M059J (cell line): Measurements from ENCODE around the gene PTGIR. TPM values are rescaled to one million over a fixed set of nuclear protein-coding genes. Genes with fewer than 3 reads are reported as not detected.
"Not testable (repeated sequence)": the region's sequence is repeated elsewhere in the genome, so short reads cannot be mapped to it uniquely, and the experiment has no call there.

Experiments used
- DNase-seq: peaks from one replicate; pipeline ENCODE4 v3.0.0-alpha.2; 2012; ENCODE audit warnings: low read depth
- total RNA-seq: library from RNA; depleted of rRNA; stranded (reverse); fragments of >200 nt; shearing (Covaris generic); gene quantifications from 2 replicates; pipeline ENCODE4 v1.2.3, GENCODE V29; 2014

PTGIR gene
- total RNA-seq, 1 experiment from 2014 or later: 0.17 TPM

- peak; percentile 68 for DNase-seq
These were observed 14.7 kb upstream of the PTGIR start for GRCh38 chr19:46639358-46640182.

DNA sequence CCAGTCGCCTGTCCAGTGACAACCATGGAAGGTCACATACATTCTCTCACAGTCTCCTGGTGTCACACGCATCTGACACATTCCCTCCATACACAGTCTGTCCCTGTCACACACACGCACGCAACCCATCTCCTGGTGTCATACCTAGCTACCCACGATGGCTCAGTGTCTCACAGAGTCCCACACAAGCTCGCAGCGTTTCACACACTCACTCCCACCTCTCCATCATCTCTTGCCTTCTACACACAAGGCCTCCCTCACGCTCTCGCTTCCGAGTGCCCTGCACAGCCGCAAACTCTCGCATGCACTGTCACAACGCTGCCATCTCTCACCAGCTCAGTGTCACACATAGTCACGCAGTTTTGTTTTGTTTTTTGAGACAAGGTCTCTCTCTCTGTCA is 12.3 kb upstream of the PTGIR start:
- DNase-seq: no peak

GRCh38 chr19:46635920-46636761 is 11.3 kb upstream of the PTGIR start, which contains the start of gene GNG8:
Gene GNG8 (minus strand): TSS chr19:46636202. CDS start chr19:46634682, 1,520 bp downstream.
- no peak for DNase-seq

- no peak for DNase-seq
These were observed 9.8 kb upstream of the PTGIR start for GRCh38 chr19:46634656-46635218.

DNA sequence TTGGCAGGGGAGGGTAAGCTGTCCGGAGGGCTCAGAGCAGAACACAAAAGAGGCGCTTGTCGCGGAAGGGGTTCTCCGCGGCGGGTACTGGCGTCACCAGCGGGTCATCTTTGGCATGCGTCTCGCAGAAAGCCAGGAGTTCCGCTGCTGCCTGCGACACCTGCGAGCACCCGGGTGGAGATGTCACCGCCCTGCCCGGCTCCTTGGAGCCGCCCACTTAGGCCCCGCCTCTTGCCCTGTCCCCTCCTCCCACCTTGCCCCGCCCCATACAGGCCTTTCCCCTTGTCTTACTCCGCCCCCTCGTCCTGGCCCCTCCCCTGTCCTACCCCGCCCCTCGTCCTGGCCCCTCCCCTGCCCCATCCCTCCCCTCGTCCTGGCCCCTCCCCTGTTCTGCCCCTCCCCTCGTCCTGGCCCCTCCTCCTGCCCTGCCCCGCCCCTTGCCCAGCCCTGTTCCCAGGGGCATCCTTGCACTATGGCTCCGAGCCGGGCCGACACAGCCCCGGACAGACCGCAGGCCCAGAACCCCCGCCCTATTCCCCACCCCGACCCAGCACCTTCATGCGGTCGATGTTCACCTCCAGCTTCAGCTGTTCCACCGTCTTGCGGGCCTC is 9.3 kb upstream of the PTGIR start:
- peak; percentile 72 for DNase-seq

DNA sequence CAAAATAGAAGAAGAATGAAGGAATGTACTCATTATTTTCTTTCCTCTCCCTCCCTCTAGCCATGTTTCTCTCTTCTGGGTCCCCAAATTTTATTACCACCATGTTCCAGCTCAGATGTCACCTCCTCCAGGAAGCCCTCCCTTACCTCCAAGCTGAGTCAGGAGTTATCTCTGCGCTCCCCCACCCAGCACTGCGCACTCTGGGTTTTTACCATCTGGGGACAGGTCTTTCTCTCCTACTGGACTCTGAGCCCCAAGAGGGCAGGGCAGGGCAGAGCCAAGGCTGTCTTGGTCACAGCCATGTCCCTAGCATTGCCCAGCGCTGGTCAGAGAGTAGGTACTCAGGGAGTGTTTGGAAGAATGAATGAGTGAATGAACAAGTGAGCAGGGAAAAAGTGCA is 8.2 kb upstream of the PTGIR start:
- DNase-seq: no peak

GRCh38 chr19:46631481-46631880 is 6.6 kb upstream of the PTGIR start:
- no peak for DNase-seq

DNA sequence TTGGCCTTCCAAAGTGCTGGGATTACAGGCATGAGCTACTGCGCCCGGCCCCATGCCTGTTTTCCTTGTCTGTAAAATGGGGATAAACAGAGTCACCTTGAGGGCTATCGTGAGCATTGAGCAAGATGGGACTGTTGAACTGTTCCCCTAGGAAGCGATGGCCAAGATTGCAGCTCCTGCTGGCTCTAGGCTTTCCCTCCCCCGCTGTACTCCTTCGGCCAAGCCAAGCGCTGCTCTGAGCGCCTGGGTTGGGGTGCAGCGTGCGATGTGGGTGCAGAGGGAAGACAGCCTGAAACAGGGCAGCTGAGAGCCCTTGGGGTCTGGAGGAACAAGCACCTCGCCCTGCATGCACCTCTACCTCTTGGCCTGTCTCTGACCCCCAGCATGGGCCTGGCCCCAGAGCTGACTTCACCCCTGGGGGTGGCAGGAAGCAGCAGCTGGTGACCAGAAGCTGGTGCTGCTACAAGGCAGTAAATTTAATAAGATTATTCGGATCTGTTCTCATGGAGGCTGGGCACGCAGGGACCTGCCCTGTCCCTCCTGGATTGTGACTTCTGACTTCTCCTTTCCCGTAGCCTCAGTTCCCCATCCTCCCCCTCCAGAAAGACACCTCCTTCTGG is 5.8 kb upstream of the PTGIR start:
- no peak for DNase-seq

GRCh38 chr19:46629546-46630025 is 4.7 kb upstream of the PTGIR start:
- DNase-seq: no peak

DNA sequence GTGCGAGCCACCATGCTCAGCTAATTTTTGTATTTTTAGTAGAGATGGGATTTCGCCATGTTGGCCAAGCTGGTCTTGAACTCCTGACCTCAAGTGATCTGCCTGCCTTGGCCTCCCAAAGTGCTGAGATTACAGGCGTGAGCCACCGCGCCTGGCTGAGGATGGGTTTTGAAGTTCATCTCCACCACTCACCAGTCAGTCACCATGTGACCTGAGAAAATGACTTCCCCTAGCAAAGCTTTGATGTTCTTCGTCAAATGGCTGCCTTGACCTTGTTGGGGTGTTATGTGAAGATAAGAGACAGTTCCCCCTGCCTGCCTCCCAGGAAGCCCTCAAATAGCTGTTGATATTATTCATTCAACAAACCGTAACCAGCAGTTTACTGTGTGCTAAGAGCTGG is 4.1 kb upstream of the PTGIR start:
- not testable (repeated sequence) for DNase-seq

DNA sequence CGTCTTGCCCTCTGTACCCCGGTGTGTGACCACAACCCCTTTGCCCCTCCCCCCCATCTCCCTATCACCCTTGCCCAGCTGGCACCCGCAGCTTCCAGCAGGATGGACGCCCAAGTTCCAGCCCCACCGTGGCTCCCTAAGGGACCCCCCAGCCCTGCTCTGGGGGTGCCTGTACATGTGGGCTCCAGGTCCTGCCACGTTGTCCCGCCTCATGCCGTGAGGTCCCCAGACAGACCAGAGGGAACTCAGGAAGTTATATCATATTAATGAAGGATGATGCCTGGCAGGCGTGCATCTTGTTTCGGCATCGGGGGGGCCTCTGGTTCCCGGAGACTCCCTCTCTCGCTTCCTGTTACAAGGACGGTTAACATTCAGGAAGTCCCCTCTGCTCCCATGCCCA is 1.6 kb upstream of the PTGIR start:
- DNase-seq: no peak

GRCh38 chr19:46625731-46626130 is 842 bp upstream of the PTGIR start:
- DNase-seq: no peak

DNA sequence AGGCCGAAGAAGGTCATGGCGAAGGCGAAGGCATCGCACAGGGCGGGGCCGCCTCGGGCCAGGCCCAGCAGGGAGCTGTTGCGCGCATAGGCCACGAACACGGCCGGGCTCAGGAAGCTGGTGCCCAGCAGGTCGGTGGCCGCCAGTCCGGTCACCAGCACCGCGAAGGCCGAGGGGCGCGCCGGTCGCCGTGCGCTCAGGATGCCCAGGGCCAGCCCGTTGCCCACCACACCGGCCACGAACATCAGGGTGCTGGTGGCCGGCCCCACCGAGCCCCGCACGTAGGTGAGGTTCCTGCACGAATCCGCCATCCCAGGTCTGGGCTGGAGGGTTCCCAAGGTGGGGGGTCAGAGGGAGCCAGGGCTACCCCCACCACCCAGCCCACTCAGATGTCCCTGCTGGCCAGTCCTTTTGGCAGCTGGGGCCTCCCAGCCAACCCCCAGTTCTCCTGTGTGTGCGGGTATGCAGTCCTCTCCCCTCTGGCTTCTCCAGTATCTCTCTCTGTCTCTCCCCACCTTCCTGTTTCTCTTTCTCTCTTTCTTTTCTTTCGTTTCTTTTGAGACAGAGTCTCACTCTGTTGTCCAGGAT is 880 bp downstream of the PTGIR start:
- DNase-seq: no peak

GRCh38 chr19:46622118-46622446 is 2.8 kb downstream of the PTGIR start:
- no peak for DNase-seq

GRCh38 chr19:46621191-46622117 is 3.4 kb downstream of the PTGIR start:
- no peak for DNase-seq

DNA sequence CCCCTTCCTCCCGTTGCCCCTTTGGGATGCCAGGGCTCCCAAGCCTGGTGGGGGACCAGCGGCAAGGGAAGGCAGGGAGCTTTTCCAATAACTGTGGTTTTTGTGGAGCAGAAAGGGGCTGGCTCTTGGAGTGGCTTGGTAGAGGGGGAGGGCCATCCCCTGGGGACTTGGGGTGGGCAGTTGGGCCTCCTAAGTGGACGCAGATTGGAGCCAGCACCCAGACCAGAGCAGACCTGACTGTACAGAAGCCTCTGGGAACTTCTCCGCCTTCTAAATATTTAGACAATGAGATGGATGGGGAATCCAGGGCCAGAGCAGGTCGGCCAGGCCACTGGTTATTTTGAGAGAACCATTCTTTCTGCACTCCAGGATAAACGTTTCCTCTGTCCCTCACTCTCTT is 4.2 kb downstream of the PTGIR start:
- no peak for DNase-seq

DNA sequence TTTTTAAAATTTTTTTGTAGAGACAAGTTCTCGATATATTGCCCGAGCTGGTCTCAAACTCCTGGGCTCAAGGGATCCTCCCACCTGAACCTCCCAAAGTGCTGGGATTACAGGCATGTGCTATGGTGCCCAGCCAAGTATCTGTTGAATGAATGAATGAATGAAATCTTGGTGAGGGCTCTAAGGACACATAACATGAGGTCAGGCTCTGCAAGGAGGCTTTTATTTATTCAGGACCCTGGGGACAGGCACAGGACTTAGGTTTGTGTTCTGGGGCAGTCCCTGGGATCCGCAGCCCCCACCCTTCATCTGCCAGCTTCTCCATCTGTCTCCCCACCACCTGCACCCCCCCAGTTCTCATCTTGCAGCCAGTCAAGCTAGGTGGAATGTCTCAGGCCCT is 4.6 kb downstream of the PTGIR start:
- DNase-seq: no peak

- no peak for DNase-seq
These were observed 6.1 kb downstream of the PTGIR start for GRCh38 chr19:46618670-46619231.

GRCh38 chr19:46617601-46618000 is 7.3 kb downstream of the PTGIR start:
- DNase-seq: no peak
